ENCODE data around the gene UBE4A.
"Not testable (repeated sequence)": the region's sequence is repeated elsewhere in the genome, so short reads cannot be mapped to it uniquely, and the experiment has no call there.

The UBE4A gene

DNA sequence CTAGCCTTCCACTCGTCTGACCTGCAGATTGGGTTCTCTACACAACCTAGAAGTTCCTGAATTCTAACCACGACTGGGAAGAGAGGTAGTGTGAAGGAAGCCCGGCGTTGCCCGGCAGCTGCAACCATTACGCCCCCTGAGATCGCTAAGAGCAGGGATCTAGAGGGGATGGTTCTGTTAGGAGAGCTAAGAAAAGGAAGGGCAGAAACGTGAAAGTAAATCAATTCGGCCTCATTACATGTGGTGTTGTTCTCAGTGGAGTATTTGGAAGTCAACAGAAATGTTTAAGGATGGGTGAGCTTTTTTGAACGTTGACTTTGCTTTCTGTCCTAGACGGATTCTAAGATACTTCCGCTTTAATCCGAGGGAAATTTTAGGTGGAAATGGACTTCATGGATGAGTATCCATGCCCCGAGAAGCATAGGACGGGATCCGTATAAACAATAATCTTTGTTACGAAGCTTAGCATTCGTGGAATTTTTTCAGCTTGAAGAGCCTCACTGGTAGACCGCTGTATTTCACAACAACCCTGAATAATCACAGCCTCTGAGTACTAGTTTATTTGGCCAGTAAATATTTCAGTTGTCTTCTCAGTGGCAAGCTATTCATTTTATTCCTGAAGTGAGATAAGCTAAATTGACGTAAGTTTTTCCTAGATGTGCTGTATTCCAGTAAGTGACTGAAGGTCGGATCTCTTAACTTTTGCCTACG lies 42.6 kb downstream of the UBE4A start:
- no peak for DNase-seq

DNA sequence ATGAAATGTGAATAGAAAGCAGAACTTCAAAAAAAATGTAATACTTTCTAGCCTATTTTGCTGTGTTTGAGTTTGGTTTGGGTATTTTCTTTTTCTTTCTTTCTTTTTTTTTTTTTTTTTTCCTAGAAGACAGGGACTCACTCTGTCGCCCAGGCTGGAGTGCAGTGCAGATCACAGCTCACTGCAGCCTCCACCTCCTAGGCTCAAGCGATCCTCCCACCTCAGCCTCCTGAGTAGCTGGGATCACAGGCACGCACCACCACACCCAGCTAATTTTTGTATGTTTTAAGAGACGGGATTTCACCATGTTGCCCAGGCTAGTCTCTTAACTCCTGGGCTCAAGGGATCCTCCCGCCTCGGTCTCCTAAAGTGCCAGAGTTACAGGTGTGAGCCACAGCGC lies 43.2 kb downstream of the UBE4A start:
- not testable (repeated sequence) for DNase-seq

- DNase-seq: no peak
These were observed 47.3 kb downstream of the UBE4A start for GRCh38 chr11:118406599-118407166.

DNA sequence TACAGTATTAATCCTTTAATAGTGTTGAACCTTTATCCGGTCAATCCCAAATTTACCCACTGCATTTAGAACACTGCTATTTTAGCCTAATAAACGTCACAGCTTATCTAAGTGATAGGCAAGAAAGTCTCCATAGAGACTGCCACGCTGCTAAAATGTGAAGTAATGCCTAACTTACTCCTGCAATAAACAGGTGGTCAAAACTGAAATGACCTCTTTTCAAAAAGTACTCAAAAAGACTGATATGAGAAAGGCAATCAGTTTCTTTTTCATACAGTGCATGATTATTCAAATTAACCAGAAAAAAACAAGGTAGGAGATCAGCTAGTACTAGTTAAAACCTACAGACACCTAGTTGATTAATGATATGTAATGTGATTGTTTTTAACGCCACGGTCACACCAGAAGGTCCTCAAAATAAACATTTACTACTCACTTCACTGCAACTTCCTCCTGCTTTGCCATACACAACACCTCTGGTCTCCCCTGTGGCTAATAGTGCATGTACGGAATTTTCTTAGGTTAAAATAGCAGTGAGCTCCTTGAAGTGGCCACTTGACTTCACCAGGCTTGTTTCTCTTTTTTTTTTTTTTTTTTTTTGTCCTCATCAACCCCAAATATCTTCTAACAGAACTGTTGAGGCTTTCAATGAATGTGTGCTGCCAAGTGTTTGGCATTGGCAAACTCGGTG lies 50.8 kb downstream of the UBE4A start:
- no peak for DNase-seq

GRCh38 chr11:118411530-118411929 lies 52.1 kb downstream of the UBE4A start:
- DNase-seq: no peak

DNA sequence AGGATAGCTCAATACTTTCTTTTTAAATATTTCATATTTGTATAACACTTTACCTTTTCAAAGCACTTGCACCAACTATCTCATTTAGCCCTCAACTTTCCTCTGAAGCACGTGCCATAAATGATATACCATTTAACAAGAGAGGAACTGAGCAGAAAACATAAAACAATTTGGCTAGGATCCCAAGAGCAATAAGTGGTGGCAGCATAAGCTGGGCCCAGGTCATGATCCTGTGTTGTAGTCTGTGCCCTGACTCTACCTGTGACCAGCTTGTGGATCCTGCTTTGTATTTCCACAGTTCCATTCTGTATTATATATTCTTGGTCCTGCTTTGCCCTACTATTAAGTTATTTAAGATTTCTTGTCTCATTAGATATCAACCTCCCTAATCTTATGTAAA lies 53.5 kb downstream of the UBE4A start:
- DNase-seq: no peak

- DNase-seq: no peak
These were observed 55.8 kb downstream of the UBE4A start for GRCh38 chr11:118415062-118415738.

GRCh38 chr11:118415739-118416068 lies 56.3 kb downstream of the UBE4A start:
- DNase-seq: no peak

- not testable (repeated sequence) for DNase-seq
These were observed 57.5 kb downstream of the UBE4A start for GRCh38 chr11:118416900-118417299.

DNA sequence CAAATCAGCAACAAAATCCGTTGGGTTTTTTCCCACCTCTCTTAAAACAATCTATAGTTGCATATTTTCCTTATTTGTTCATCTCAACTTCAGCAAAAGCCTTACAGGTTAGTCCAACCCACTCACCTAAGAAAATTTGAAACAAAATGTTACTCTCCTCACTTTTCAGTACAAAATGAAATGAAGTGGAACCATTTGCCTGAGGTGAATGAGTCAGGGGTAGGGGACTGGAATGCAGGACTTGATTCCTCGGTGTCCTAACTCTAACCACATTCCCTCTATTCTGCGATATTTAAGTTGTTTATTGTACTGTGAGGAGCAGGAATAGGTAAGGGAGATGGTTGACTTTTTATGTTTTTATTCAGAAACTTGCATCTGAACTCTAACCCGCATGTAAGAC lies 58.4 kb downstream of the UBE4A start:
- DNase-seq: no peak

DNA sequence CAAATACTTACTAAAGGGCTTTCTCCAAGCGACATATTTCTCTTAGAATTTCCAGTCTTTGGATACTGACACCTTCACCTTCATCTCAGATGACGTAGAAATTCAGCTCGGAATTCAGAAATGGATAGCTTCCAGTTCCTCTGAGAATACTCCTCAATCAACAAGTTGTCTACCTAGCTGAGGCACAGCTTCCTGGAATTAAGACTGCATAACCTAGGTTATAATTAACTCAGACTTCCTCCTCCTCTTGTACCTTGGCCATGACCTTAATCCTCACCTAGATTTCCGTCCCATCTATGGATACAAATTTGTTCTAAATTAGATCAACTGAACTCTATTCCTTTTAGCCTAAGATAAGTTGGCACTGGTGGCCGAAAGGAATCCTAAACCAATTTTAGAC lies 59.4 kb downstream of the UBE4A start:
- DNase-seq: no peak

- DNase-seq: no peak
These were observed 68.3 kb downstream of the UBE4A start for GRCh38 chr11:118427707-118428106.

DNA sequence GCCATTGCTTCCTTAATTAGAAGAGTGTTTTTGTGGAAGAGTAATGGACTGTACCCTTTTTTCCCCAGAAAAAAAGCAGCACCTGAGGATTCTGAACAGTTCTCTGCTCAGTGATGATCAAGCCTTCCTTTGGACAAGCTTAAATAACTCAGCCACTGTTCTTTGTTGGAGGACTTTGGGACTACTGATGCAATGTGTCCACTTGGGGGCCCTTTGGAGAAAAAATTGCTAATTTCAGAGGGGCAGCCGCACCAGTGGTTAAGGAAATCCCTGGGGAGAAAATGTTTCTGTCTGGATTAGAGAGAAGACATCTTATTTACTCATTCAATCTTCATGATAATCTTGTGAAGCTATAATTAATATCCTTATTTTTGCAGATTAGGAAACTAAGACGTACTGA lies 71.6 kb downstream of the UBE4A start:
- DNase-seq: no peak

DNA sequence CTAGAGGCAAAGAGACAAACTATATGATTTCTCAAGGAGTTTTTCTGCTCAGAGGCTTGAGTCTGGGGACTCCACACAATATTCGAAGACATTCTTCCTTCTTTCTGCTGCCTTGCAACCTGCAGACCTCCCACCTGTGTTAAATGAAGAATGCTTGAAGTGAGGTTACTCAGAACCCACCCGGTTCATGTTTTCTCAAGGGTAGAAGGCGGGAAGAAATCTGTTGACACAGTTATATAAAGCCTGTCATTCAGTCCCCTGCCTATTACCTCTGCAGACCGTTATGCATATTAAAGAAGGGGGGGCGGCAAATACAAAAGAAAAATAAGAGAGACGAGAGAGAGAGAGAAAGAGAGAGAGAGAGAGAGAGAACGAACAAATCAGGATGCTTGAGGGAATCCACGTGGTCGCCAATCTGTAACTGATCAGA lies 74.7 kb downstream of the UBE4A start:
- DNase-seq: no peak

- DNase-seq: no peak
These were observed 75.3 kb downstream of the UBE4A start for GRCh38 chr11:118434553-118435289.

- peak; percentile 49 for DNase-seq
These were observed 76.0 kb downstream of the UBE4A start for GRCh38 chr11:118435290-118435892.

DNA sequence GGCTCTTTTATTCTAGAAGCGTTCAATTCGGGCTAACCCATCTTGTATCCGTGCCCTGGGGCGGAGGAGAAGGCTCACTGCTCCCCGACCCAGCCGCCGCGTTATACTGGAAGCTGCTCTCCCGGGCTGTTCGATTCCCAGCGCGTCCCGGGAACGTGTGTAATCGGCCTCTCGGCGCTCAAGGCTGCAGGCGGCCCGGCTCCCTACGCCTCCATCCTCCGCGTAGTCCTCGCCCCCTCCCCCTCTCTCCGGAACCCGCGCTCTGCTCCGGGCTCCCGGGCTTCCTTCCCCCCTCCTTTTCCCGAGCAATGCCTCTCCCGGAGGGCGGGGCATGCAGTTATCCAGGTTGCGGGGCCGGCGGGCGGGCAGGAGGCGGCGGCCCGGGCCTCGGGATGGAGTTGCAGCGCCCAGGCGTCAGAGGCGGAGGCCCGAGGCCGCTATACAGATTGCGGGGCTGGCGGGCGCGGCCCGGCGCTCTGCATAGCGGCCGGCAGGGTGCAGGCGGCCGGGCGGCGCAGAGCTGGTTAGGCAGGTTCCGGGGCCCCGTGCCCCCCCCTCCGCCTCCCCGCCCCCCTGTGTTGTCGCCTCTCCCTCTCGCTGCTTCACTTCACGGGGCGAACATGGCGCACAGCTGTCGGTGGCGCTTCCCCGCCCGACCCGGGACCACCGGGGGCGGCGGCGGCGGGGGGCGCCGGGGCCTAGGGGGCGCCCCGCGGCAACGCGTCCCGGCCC lies 76.7 kb downstream of the UBE4A start, which contains the start of gene KMT2A:
TSS of gene KMT2A (plus strand) at position 600 of the 732 bp plus-strand sequence. CDS start at position 621, 21 bp downstream.
- DNase-seq: peak; percentile 56

DNA sequence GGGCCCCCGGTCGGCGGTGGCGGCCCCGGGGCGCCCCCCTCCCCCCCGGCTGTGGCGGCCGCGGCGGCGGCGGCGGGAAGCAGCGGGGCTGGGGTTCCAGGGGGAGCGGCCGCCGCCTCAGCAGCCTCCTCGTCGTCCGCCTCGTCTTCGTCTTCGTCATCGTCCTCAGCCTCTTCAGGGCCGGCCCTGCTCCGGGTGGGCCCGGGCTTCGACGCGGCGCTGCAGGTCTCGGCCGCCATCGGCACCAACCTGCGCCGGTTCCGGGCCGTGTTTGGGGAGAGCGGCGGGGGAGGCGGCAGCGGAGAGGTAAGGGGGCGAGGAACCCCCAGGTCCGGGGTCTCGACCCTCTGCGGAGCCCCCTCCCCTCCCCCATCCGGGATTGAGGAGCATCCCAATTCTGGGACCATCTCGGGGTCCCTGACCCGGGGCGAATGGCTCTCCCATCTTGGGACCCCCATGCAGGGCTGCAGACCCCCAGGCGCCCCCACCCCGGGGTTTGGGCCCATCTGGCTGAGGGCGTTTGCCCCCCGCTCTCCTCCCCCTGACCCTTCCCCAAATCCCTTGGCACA lies 77.3 kb downstream of the UBE4A start:
- no peak for DNase-seq

DNA sequence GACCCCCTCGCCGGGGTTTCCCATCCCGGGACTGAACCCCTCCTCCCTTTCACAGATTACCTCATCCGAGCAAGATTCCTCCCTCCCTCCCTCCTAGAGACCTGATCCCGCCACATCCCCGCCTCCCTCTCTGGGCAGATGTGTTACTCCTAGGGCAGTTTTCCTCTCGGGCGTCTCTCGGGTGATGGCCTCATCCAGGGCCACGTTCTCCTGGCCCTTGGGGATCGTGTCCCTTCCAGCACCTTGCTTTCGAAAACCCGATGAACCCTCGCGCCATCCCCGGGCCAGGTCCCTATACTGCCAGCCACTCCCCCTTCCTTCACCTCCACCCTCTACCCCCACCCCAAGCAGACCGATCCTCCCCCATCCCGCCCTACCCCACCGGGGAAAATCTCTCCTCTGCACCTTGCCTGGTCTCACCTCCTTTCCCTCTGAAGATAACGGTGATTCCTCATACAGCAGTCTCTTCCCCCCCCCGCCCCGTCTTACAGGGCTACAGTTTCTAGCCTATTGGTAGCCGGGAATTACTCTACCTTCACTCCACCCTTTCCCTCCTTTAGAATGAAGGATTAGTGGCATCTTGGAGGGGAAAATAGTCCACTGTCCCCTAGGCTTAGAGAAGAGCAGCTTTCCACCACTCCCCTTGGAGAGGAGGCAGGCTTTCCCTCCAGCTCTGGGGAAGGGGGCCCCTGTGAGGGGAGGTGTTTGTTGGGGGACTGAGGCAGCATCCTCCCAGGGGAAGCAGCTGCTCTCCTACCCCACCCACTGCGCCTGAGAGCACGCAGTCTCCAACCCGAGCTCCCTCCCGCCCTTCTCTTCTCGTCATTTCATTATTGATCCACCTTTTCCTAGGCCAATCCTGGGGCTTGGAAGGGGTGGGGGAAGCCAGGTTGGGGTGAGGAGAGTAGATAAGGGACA lies 78.1 kb downstream of the UBE4A start:
- DNase-seq: no peak

GRCh38 chr11:118438314-118438931 lies 79.0 kb downstream of the UBE4A start:
- no peak for DNase-seq

Data from SIG-M5 (cell line).